Measurements from ENCODE around the gene MRTO4.
"Not testable (repeated sequence)": the region's sequence is repeated elsewhere in the genome, so short reads cannot be mapped to it uniquely, and the experiment has no call there.

MRTO4 gene

GRCh38 chr1:19229229-19229628 is 22.4 kb upstream of the MRTO4 start:
- Histone ChIP-seq H3K9ac (ENCODE audit: low read depth, low read length) (no peak overlapping the region), H3K27ac (ENCODE audit: low read depth, low read length) (no peak overlapping the region), H3K27me3 (ENCODE audit: control insufficient read depth, insufficient read depth, low read length) (no peaks in the 10 kb centered on the region), H3K9me3 (ENCODE audit: control insufficient read depth, insufficient read depth, low read length) (no peaks in the 10 kb centered on the region), H3K36me3 (ENCODE audit: control insufficient read depth, insufficient read depth, low read length) (peaks cover 96% of the 10 kb centered on the region), H3K4me1 (ENCODE audit: control insufficient read depth, insufficient read depth, low read length) (no peaks in the 10 kb centered on the region), H3K4me3 (ENCODE audit: low read depth, low read length) (no peak overlapping the region)

GRCh38 chr1:19229828-19230325 is 21.7 kb upstream of the MRTO4 start:
- Histone ChIP-seq H3K27me3 (ENCODE audit: control insufficient read depth, insufficient read depth, low read length) (no peaks in the 10 kb centered on the region), H3K9me3 (ENCODE audit: control insufficient read depth, insufficient read depth, low read length) (no peaks in the 10 kb centered on the region), H3K9ac (ENCODE audit: low read depth, low read length) (no peak overlapping the region), H3K4me3 (ENCODE audit: low read depth, low read length) (no peak overlapping the region), H3K27ac (ENCODE audit: low read depth, low read length) (no peak overlapping the region), H3K4me1 (ENCODE audit: control insufficient read depth, insufficient read depth, low read length) (no peaks in the 10 kb centered on the region), H3K36me3 (ENCODE audit: control insufficient read depth, insufficient read depth, low read length) (peaks cover 94% of the 10 kb centered on the region)

GRCh38 chr1:19231736-19232523 is 19.7 kb upstream of the MRTO4 start:
- H3K27ac ChIP-seq (ENCODE audit: low read depth, low read length); H3K4me3 ChIP-seq (ENCODE audit: low read depth, low read length); H3K4me1 ChIP-seq (ENCODE audit: control insufficient read depth, insufficient read depth, low read length); H3K9ac ChIP-seq (ENCODE audit: low read depth, low read length); H3K9me3 ChIP-seq (ENCODE audit: control insufficient read depth, insufficient read depth, low read length); H3K27me3 ChIP-seq (ENCODE audit: control insufficient read depth, insufficient read depth, low read length): not testable (repeated sequence)
- H3K36me3 ChIP-seq (ENCODE audit: control insufficient read depth, insufficient read depth, low read length) = peaks cover 87% of the 10 kb centered on the region

GRCh38 chr1:19232524-19232846 is 19.1 kb upstream of the MRTO4 start:
- H3K27me3 ChIP-seq (ENCODE audit: control insufficient read depth, insufficient read depth, low read length) = no peaks in the 10 kb centered on the region
- no peaks in the 10 kb centered on the region for H3K4me1 ChIP-seq (ENCODE audit: control insufficient read depth, insufficient read depth, low read length)
- H3K9ac ChIP-seq (ENCODE audit: low read depth, low read length) = no peak overlapping the region
- no peak overlapping the region for H3K27ac ChIP-seq (ENCODE audit: low read depth, low read length)
- no peak overlapping the region for H3K4me3 ChIP-seq (ENCODE audit: low read depth, low read length)
- peaks cover 87% of the 10 kb centered on the region for H3K36me3 ChIP-seq (ENCODE audit: control insufficient read depth, insufficient read depth, low read length)
- no peaks in the 10 kb centered on the region for H3K9me3 ChIP-seq (ENCODE audit: control insufficient read depth, insufficient read depth, low read length)

DNA sequence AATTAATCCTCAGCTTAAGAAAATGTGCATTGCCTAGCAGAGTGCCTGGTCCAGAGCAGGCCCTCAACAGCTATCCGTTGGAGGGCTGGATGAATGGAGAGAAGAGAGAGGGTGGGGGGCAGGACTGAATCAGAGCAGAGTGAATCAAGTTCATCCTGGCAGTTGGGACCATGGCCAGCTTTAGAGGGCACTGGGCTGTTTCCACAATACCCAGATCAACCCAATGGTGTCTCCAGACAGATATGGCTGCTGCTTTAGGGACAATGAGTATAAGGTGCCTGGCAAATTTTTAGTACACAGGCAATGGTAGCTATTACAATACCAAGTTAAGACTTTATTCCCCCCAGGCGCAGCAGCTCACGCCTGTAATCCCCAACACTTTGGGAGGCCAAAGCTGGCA is 17.4 kb upstream of the MRTO4 start:
- Histone ChIP-seq H3K36me3 (ENCODE audit: control insufficient read depth, insufficient read depth, low read length) (peaks cover 89% of the 10 kb centered on the region), H3K4me3 (ENCODE audit: low read depth, low read length) (no peak overlapping the region), H3K9me3 (ENCODE audit: control insufficient read depth, insufficient read depth, low read length) (no peaks in the 10 kb centered on the region), H3K27me3 (ENCODE audit: control insufficient read depth, insufficient read depth, low read length) (no peaks in the 10 kb centered on the region), H3K27ac (ENCODE audit: low read depth, low read length) (no peak overlapping the region), H3K9ac (ENCODE audit: low read depth, low read length) (no peak overlapping the region), H3K4me1 (ENCODE audit: control insufficient read depth, insufficient read depth, low read length) (no peaks in the 10 kb centered on the region)

DNA sequence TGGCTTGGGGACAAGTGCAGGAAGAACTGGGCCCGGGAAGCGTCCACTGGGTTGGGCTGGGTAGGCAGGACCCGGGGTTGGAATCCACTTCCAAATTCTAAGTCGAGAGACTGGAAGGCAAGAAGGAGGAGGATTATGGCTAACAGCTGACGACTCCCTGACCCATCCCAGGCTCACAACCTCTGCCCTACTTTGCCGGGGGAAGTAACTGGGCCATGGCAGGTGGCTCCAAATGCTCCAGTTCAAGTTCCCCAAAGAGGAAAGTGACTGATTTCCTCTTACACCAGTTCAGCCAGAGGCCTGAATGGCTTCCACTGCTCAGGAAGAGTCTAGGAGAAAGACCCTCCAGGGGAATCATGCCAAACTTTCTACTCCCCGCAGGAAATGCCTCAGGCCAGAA is 11.7 kb upstream of the MRTO4 start:
- H3K4me3 ChIP-seq (ENCODE audit: low read depth, low read length) = no peak overlapping the region
- H3K4me1 ChIP-seq (ENCODE audit: control insufficient read depth, insufficient read depth, low read length) = no peaks in the 10 kb centered on the region
- no peak overlapping the region for H3K27ac ChIP-seq (ENCODE audit: low read depth, low read length)
- no peaks in the 10 kb centered on the region for H3K27me3 ChIP-seq (ENCODE audit: control insufficient read depth, insufficient read depth, low read length)
- H3K9me3 ChIP-seq (ENCODE audit: control insufficient read depth, insufficient read depth, low read length) = no peaks in the 10 kb centered on the region
- H3K9ac ChIP-seq (ENCODE audit: low read depth, low read length) = no peak overlapping the region
- H3K36me3 ChIP-seq (ENCODE audit: control insufficient read depth, insufficient read depth, low read length) = peaks cover 91% of the 10 kb centered on the region

GRCh38 chr1:19240673-19241538 is 10.7 kb upstream of the MRTO4 start:
- H3K9ac ChIP-seq (ENCODE audit: low read depth, low read length) = no peak overlapping the region
- no peaks in the 10 kb centered on the region for H3K9me3 ChIP-seq (ENCODE audit: control insufficient read depth, insufficient read depth, low read length)
- H3K36me3 ChIP-seq (ENCODE audit: control insufficient read depth, insufficient read depth, low read length) = peaks cover 85% of the 10 kb centered on the region
- no peaks in the 10 kb centered on the region for H3K27me3 ChIP-seq (ENCODE audit: control insufficient read depth, insufficient read depth, low read length)
- no peak overlapping the region for H3K27ac ChIP-seq (ENCODE audit: low read depth, low read length)
- no peaks in the 10 kb centered on the region for H3K4me1 ChIP-seq (ENCODE audit: control insufficient read depth, insufficient read depth, low read length)
- no peak overlapping the region for H3K4me3 ChIP-seq (ENCODE audit: low read depth, low read length)

- Histone ChIP-seq H3K27ac (ENCODE audit: low read depth, low read length) (peak overlapping the region; percentile 98), H3K4me3 (ENCODE audit: low read depth, low read length) (peak overlapping the region; percentile 100), H3K4me1 (ENCODE audit: control insufficient read depth, insufficient read depth, low read length) (peaks cover 16% of the 10 kb centered on the region), H3K9me3 (ENCODE audit: control insufficient read depth, insufficient read depth, low read length) (no peaks in the 10 kb centered on the region), H3K9ac (ENCODE audit: low read depth, low read length) (peak overlapping the region; percentile 99), H3K36me3 (ENCODE audit: control insufficient read depth, insufficient read depth, low read length) (peaks cover 20% of the 10 kb centered on the region), H3K27me3 (ENCODE audit: control insufficient read depth, insufficient read depth, low read length) (no peaks in the 10 kb centered on the region)
Measured at GRCh38 chr1:19250629-19251304, 838 bp upstream of the MRTO4 start.

- H3K27me3 ChIP-seq (ENCODE audit: control insufficient read depth, insufficient read depth, low read length) = no peaks in the 10 kb centered on the region
- peaks cover 57% of the 10 kb centered on the region for H3K36me3 ChIP-seq (ENCODE audit: control insufficient read depth, insufficient read depth, low read length)
- H3K9ac ChIP-seq (ENCODE audit: low read depth, low read length) = no peak overlapping the region
- peak overlapping the region; percentile 46 for H3K27ac ChIP-seq (ENCODE audit: low read depth, low read length)
- no peaks in the 10 kb centered on the region for H3K9me3 ChIP-seq (ENCODE audit: control insufficient read depth, insufficient read depth, low read length)
- H3K4me3 ChIP-seq (ENCODE audit: low read depth, low read length) = no peak overlapping the region
- H3K4me1 ChIP-seq (ENCODE audit: control insufficient read depth, insufficient read depth, low read length) = peaks cover 16% of the 10 kb centered on the region
Measured at GRCh38 chr1:19254416-19254815, 2.8 kb downstream of the MRTO4 start.

DNA sequence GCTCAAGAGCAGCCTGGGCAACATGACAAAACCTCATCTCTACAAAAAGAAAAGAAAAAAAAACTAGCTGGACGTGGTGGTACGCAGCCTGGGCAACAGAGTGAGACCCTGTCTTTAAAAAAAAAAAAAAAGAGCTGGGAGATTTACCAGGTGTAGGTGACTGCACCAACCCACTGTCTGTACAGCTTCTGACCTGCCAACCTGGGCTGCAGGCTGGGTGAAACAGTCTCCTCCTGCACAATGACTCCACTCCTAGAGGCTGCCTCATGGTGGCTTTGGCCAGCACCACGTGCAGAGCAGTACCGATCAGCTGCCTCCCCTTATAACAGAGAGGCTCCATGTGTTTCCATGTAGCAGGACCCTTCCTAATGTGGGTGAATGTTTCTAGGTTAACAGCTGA is 3.7 kb downstream of the MRTO4 start:
- Histone ChIP-seq H3K4me1 (ENCODE audit: control insufficient read depth, insufficient read depth, low read length) (peaks cover 14% of the 10 kb centered on the region), H3K9me3 (ENCODE audit: control insufficient read depth, insufficient read depth, low read length) (no peaks in the 10 kb centered on the region), H3K4me3 (ENCODE audit: low read depth, low read length) (no peak overlapping the region), H3K9ac (ENCODE audit: low read depth, low read length) (no peak overlapping the region), H3K36me3 (ENCODE audit: control insufficient read depth, insufficient read depth, low read length) (peaks cover 66% of the 10 kb centered on the region), H3K27me3 (ENCODE audit: control insufficient read depth, insufficient read depth, low read length) (no peaks in the 10 kb centered on the region), H3K27ac (ENCODE audit: low read depth, low read length) (no peak overlapping the region)

DNA sequence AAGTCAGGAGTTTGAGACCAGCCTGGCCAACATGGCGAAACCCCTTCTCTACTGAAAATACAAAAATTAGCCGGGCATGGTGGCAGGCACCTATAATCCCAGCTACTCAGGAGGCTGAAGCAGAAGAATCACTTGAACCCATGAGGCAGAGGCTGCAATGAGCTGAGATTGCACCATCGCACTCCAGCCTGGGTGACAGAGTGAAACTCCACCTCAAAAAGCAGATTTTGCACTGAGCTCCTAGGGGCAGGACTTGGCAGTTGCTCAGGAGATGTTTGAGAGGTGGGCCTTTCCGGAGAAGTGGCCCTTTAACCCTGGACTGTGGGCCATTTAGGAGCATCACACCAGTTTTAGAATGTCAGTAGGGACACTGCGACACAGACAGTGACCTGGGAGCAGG is 4.7 kb downstream of the MRTO4 start:
- not testable (repeated sequence) for H3K27ac ChIP-seq (ENCODE audit: low read depth, low read length); H3K9me3 ChIP-seq (ENCODE audit: control insufficient read depth, insufficient read depth, low read length); H3K9ac ChIP-seq (ENCODE audit: low read depth, low read length); H3K27me3 ChIP-seq (ENCODE audit: control insufficient read depth, insufficient read depth, low read length); H3K4me1 ChIP-seq (ENCODE audit: control insufficient read depth, insufficient read depth, low read length); H3K4me3 ChIP-seq (ENCODE audit: low read depth, low read length)
- H3K36me3 ChIP-seq (ENCODE audit: control insufficient read depth, insufficient read depth, low read length) = peaks cover 71% of the 10 kb centered on the region
